GM12878 (cell line): ENCODE results near the gene KIAA1328. TPM values are rescaled to one million over a fixed set of nuclear protein-coding genes. Genes with fewer than 3 reads are reported as not detected.

Experiments
- ATAC-seq: fragments of 200-7000 bp; cut with Tn5 transposase; 3 replicates; pipeline ENCODE4 v1.9.1; 2020; ENCODE audit warnings: mild to moderate bottlenecking, moderate library complexity
- BruUV-seq: library from RNA; stranded (reverse); fragments of 400-500 nt; replicated peaks from 2 replicates; lab custom pipeline; 2021; lab: Mats Ljungman, UMichigan
- CTCF ChIA-PET: fragments of 300-600 bp; sonication (Branson Sonifier 250); formaldehyde crosslinking; extraction: SDS; loops from one replicate; lab custom pipeline; 2021; ENCODE audit warnings: inconsistent platforms; lab: Yijun Ruan, JAX
- POLR2A ChIA-PET: fragments of 350-600 bp; formaldehyde crosslinking; extraction: SDS; loops from one replicate; lab custom pipeline; 2021; ENCODE audit warnings: inconsistent platforms; lab: Charles Lee
- RAD21 ChIA-PET: fragments of 300-600 bp; sonication (Branson Sonifier 250); formaldehyde crosslinking; loops from one replicate; lab custom pipeline; 2023; ENCODE audit warnings: antibody characterized with exemption; ENCODE audit not compliant: unreplicated experiment; lab: Charles Lee
- SMC1A ChIA-PET: fragments of 300-600 bp; sonication (Branson Sonifier 250); formaldehyde crosslinking; loops from one replicate; lab custom pipeline; 2023; ENCODE audit not compliant: unreplicated experiment, uncharacterized antibody; lab: Charles Lee
- DNase-seq: peaks from one replicate; pipeline ENCODE4 v3.0.0-alpha.2; 2011; ENCODE audit warnings: low read depth, low spot score
- FAIRE-seq: peaks from 3 replicates; lab custom pipeline; 2011; peaks lifted over from hg19 to GRCh38; lab: Jason Lieb, UNC
- H2AFZ ChIP-seq: 2 replicates; pipeline ENCODE4 v1.6.0; 2011; ENCODE audit warnings: low read depth, low read length, control low read depth; ENCODE audit not compliant: control insufficient read depth
- H3K27ac ChIP-seq: 2 replicates; pipeline ENCODE4 v1.5.1; 2011; ENCODE audit warnings: control low read depth; ENCODE audit not compliant: control insufficient read depth, insufficient read depth
- H3K27me3 ChIP-seq, 2 experiments: replicated peaks in 1 of 2; 2 replicates each; pipeline versions ENCODE4 v1.6.0 to v1.6.1; 2011; ENCODE audit warnings: low read length in 1 of 2; ENCODE audit not compliant: control insufficient read depth in 2 of 2, insufficient read depth in 2 of 2
- H3K36me3 ChIP-seq, 2 experiments: 2 replicates each; pipeline ENCODE4 v1.5.1; 2011; ENCODE audit warnings: low read length in 1 of 2; ENCODE audit not compliant: control insufficient read depth in 2 of 2, insufficient read depth in 2 of 2
- H3K4me1 ChIP-seq: 2 replicates; pipeline ENCODE4 v1.6.1; 2011; ENCODE audit warnings: mild to moderate bottlenecking, low read length, moderate library complexity, mixed read lengths; ENCODE audit not compliant: control insufficient read depth, insufficient read depth
- H3K4me2 ChIP-seq: 2 replicates; pipeline ENCODE4 v1.6.0; 2011; ENCODE audit warnings: control low read depth; ENCODE audit not compliant: control insufficient read depth, insufficient read depth
- H3K4me3 ChIP-seq: fragments of 200-600 bp; sonication (generic); 2 replicates; pipeline ENCODE4 v1.5.1; 2016
- H3K79me2 ChIP-seq: 2 replicates; pipeline ENCODE4 v1.6.0; 2011; ENCODE audit warnings: low read length; ENCODE audit not compliant: control insufficient read depth, insufficient read depth
- H3K9ac ChIP-seq: 2 replicates; pipeline ENCODE4 v1.8.0; 2011; ENCODE audit warnings: low read length, control low read depth, mixed read lengths; ENCODE audit not compliant: control insufficient read depth, insufficient read depth
- H3K9me3 ChIP-seq: replicated peaks from 3 replicates; pipeline ENCODE4 v1.5.1; 2011; ENCODE audit warnings: mild to moderate bottlenecking, low read length; ENCODE audit not compliant: control insufficient read depth, insufficient read depth
- H4K20me1 ChIP-seq: 2 replicates; pipeline ENCODE4 v1.6.0; 2011; ENCODE audit not compliant: control insufficient read depth, insufficient read depth
- CEBPZ ChIP-seq: fragments of 150-350 bp; IDR thresholded peaks from 2 replicates; pipeline ENCODE4 v1.6.1; 2016; ENCODE audit warnings: low read depth, low read length
- CHD1 ChIP-seq: IDR thresholded peaks from 2 replicates; pipeline ENCODE4 v1.6.1; 2012; ENCODE audit warnings: low read depth, low read length, improper control_type of control experiment
- CREM ChIP-seq: IDR thresholded peaks from 2 replicates; pipeline ENCODE4 v1.6.1; 2014; ENCODE audit warnings: antibody characterized with exemption, low read depth
- HDGF ChIP-seq: fragments of 450-650 bp; IDR thresholded peaks from 2 replicates; pipeline ENCODE4 v1.6.1; 2016; ENCODE audit warnings: antibody characterized with exemption
- IKZF1 ChIP-seq: fragments of 450-650 bp; conservative IDR thresholded peaks from 2 replicates; pipeline ENCODE4 v1.6.1; 2017; ENCODE audit warnings: antibody characterized with exemption, mild to moderate bottlenecking
- KAT2A ChIP-seq: conservative IDR thresholded peaks from 2 replicates; pipeline ENCODE4 v1.6.1; 2011; ENCODE audit warnings: low read depth, low read length; ENCODE audit not compliant: control insufficient read depth
- MLLT1 ChIP-seq: fragments of 450-650 bp; IDR thresholded peaks from 2 replicates; pipeline ENCODE4 v1.6.1; 2016; ENCODE audit warnings: mild to moderate bottlenecking
- MTA3 ChIP-seq: IDR thresholded peaks from 2 replicates; pipeline ENCODE4 v1.6.1; 2012; ENCODE audit warnings: low read length, inconsistent platforms, borderline replicate concordance
- NR2C2 ChIP-seq: IDR thresholded peaks from 2 replicates; pipeline ENCODE4 v1.6.1; 2011; ENCODE audit warnings: borderline replicate concordance, low read depth; ENCODE audit not compliant: control insufficient read depth, insufficient read length
- RBBP5 ChIP-seq: fragments of 200-600 bp; sonication (generic); conservative IDR thresholded peaks from 2 replicates; pipeline ENCODE4 v1.6.1; 2016
- SUPT20H ChIP-seq: IDR thresholded peaks from 2 replicates; pipeline ENCODE4 v1.6.1; 2011; ENCODE audit warnings: low read depth, mild to moderate bottlenecking, low read length, moderate library complexity, borderline replicate concordance; ENCODE audit not compliant: control insufficient read depth
- ZBED1 ChIP-seq: IDR thresholded peaks from 2 replicates; pipeline ENCODE4 v1.6.1; 2016; ENCODE audit warnings: borderline replicate concordance
- WGBS: methylation state at CpG from one replicate; pipeline ENCODE4 v1.1.6; 2016; ENCODE audit warnings: low lambda C conversion rate; ENCODE audit not compliant: insufficient replicate concordance, insufficient coverage; ENCODE audit errors: missing lambda C conversion rate; 5-methylcytosine and 5-hydroxymethylcytosine counted together
- in situ Hi-C: fragments of 300-500 bp; cut with MboI; formaldehyde crosslinking; loops from 9 replicates; pipeline ENCODE4 v1.14.3; 2018; ENCODE audit warnings: mixed read lengths
- intact Hi-C: fragments of 100-400 bp; cut with micrococcal nuclease; formaldehyde crosslinking; loops from one replicate; pipeline ENCODE4 v1.14.2; 2022; ENCODE audit not compliant: unreplicated experiment
- polyA plus RNA-seq, 11 experiments: library from polyadenylated mRNA; depleted of rRNA in 4 of 11; unstranded in 6 of 11; stranded (reverse) in 5 of 11; fragments of >200 nt; fragmentation: Nextera tagmentation in 4 of 11; fragmentation: Illumina TruSeq in 1 of 11; extraction: Ambion mirVana in 4 of 11; extraction: Trizol in 1 of 11; gene quantifications; 1 replicate in 1 of 11; 2 replicates in 10 of 11; pipeline versions ENCODE4 v1.2.1 to v1.2.3, GENCODE V29; 2011 to 2016; ENCODE audit warnings: inconsistent platforms in 2 of 11, missing spikeins in 2 of 11, low read depth in 1 of 11
- total RNA-seq, 4 experiments: library from RNA; depleted of rRNA in 3 of 4; stranded (reverse); fragments of >200 nt in 3 of 4; fragmentation: Illumina TruSeq in 1 of 4; extraction: Trizol in 1 of 4; gene quantifications; 2 replicates each; pipeline versions ENCODE4 v1.2.1 to v1.2.3, GENCODE V29; 2013 to 2021

The KIAA1328 gene
- total and polyA plus RNA-seq, 10 of the 15 experiments (the other 5 are each of a cell fraction or from before 2014, with no cell fraction given): 3.1 to 7.1 (median 4.6) TPM

GRCh38 chr18:37242826-37243560, 414.1 kb downstream of the KIAA1328 start:
- SMC1A ChIA-PET: no interaction called here
- POLR2A ChIA-PET: no interaction called here
- CTCF ChIA-PET: no interaction called here
- no peak overlapping the region for H2AFZ ChIP-seq
- TF ChIP-seq MTA3 (no peak), SUPT20H (no peak), CREM (no peak), IKZF1 (no peak), RBBP5 (no peak), NR2C2 (no peak), ZBED1 (no peak), HDGF (no peak)
- BruUV-seq: no TSS peak
- H3K9me3 ChIP-seq: no peaks in the 10 kb centered on the region
- FAIRE-seq: no peak
- H4K20me1 ChIP-seq: no peaks in the 10 kb centered on the region
- H3K4me2 ChIP-seq: no peak overlapping the region
- RAD21 ChIA-PET: no interaction called here
- H3K9ac ChIP-seq: no peak overlapping the region
- H3K36me3 ChIP-seq: no peaks in the 10 kb centered on the region
- intact Hi-C loops (no loop called here), in situ Hi-C loops (no loop called here)
- DNase-seq: no peak
- no peak overlapping the region for H3K27ac ChIP-seq
- WGBS: 30% methylated on average over 4 of the region's 4 CpGs
- no peaks in the 10 kb centered on the region for H3K4me1 ChIP-seq
- no peak overlapping the region for H3K4me3 ChIP-seq
- H3K27me3 ChIP-seq: no peaks in the 10 kb centered on the region; a peak in 3 of 4 replicates
- no peaks in the 10 kb centered on the region for H3K79me2 ChIP-seq
- no peak for ATAC-seq

GRCh38 chr18:37243741-37244140, 414.8 kb downstream of the KIAA1328 start:
- H3K9me3 ChIP-seq: no peaks in the 10 kb centered on the region
- no peak overlapping the region for H2AFZ ChIP-seq
- FAIRE-seq (no peak), DNase-seq (no peak), ATAC-seq (no peak)
- no peaks in the 10 kb centered on the region for H4K20me1 ChIP-seq
- POLR2A ChIA-PET: no interaction called here
- H3K27ac ChIP-seq: no peak overlapping the region
- RAD21 ChIA-PET: no interaction called here
- in situ Hi-C loops: no loop called here
- BruUV-seq: no TSS peak
- intact Hi-C loops: no loop called here
- CTCF ChIA-PET: no interaction called here
- SMC1A ChIA-PET: no interaction called here
- H3K4me1 ChIP-seq: no peaks in the 10 kb centered on the region
- no peak overlapping the region for H3K4me3 ChIP-seq
- H3K36me3 ChIP-seq: no peaks in the 10 kb centered on the region
- no peak overlapping the region for H3K4me2 ChIP-seq
- 51% methylated on average over 36 of the region's 36 CpGs for WGBS
- H3K9ac ChIP-seq: no peak overlapping the region
- no peaks in the 10 kb centered on the region for H3K79me2 ChIP-seq
- H3K27me3 ChIP-seq: no peaks in the 10 kb centered on the region; a peak in 3 of 4 replicates
- TF ChIP-seq KAT2A (no peak), MLLT1 (no peak), CHD1 (no peak), CEBPZ (no peak)
